HepG2 (cell line): ENCODE measurements around the gene MEIS1. TPM values are rescaled to one million over a fixed set of nuclear protein-coding genes. Genes with fewer than 3 reads are reported as not detected.

Experiments used
- ATAC-seq: fragments of 200-7000 bp; cut with Tn5 transposase; 3 replicates; pipeline ENCODE4 v1.9.1; 2020; ENCODE audit warnings: mild to moderate bottlenecking, moderate library complexity
- BruUV-seq: library from RNA; stranded (reverse); fragments of 400-500 nt; replicated peaks from 2 replicates; lab custom pipeline; 2021; lab: Mats Ljungman, UMichigan
- CTCF ChIA-PET: fragments of 300-600 bp; formaldehyde crosslinking; extraction: SDS; loops from one replicate; lab custom pipeline; 2021; ENCODE audit warnings: low total read pairs, inconsistent platforms, low intra/inter-chr PET ratio; lab: Yijun Ruan, JAX
- POLR2A ChIA-PET: fragments of 350-600 bp; sonication (Branson Sonifier 250); formaldehyde crosslinking; loops from one replicate; lab custom pipeline; 2020; ENCODE audit warnings: antibody characterized with exemption, inconsistent platforms; lab: Yijun Ruan, JAX
- DNase-seq: peaks from one replicate; pipeline ENCODE4 v3.0.0-alpha.2; 2015; ENCODE audit warnings: low spot score
- FAIRE-seq: peaks from 3 replicates; lab custom pipeline; 2011; peaks lifted over from hg19 to GRCh38; lab: Jason Lieb, UNC
- H2AFZ ChIP-seq: one replicate; pipeline ENCODE4 v1.6.1; 2011; ENCODE audit warnings: low read length, inconsistent platforms
- H3K27ac ChIP-seq: fragments of 300-600 bp; 3 replicates; pipeline ENCODE4 v1.8.0; 2011; ENCODE audit warnings: mixed run types, mild to moderate bottlenecking, mixed read lengths, low read length, inconsistent platforms; ENCODE audit not compliant: insufficient read depth; ENCODE audit errors: extremely low read length
- H3K27me3 ChIP-seq, 2 experiments: fragments of 200-600 bp in 1 of 2; 2 replicates in 1 of 2; 3 replicates in 1 of 2; pipeline versions ENCODE4 v1.6.0 to v1.8.0; 2011; ENCODE audit warnings: low read length in 2 of 2, mild to moderate bottlenecking in 2 of 2, moderate library complexity in 2 of 2, inconsistent platforms in 1 of 2; ENCODE audit not compliant: insufficient read depth in 2 of 2, control insufficient read depth in 1 of 2
- H3K36me3 ChIP-seq, 2 experiments: fragments of 200-600 bp in 1 of 2; replicated peaks in 1 of 2; 2 replicates in 1 of 2; 3 replicates in 1 of 2; pipeline versions ENCODE4 v1.5.1 to v1.8.0; 2011; ENCODE audit warnings: low read length in 2 of 2, inconsistent platforms in 1 of 2; ENCODE audit not compliant: insufficient read depth in 2 of 2, control insufficient read depth in 1 of 2
- H3K4me1 ChIP-seq: 2 replicates; pipeline ENCODE4 v1.5.1; 2012; ENCODE audit warnings: low read length, inconsistent platforms; ENCODE audit not compliant: insufficient read depth
- H3K4me2 ChIP-seq: 2 replicates; pipeline ENCODE4 v1.6.0; 2011; ENCODE audit warnings: low read depth, low read length, inconsistent platforms
- H3K4me3 ChIP-seq, 3 experiments: fragments of 200-600 bp in 1 of 3; sonication (generic), shearing (Covaris generic) in 1 of 3; replicated peaks in 1 of 3; 2 replicates each; pipeline ENCODE4 v1.5.1; 2011 to 2016; ENCODE audit warnings: low read length in 3 of 3, inconsistent platforms in 2 of 3, low read depth in 2 of 3, mild to moderate bottlenecking in 2 of 3, control low read depth in 1 of 3, mixed read lengths in 1 of 3; ENCODE audit not compliant: insufficient read depth in 1 of 3
- H3K79me2 ChIP-seq: one replicate; pipeline ENCODE4 v1.6.1; 2011; ENCODE audit warnings: low read length, inconsistent platforms; ENCODE audit not compliant: insufficient read depth
- H3K9ac ChIP-seq: 2 replicates; pipeline ENCODE4 v1.6.0; 2011; ENCODE audit warnings: mild to moderate bottlenecking, low read depth, low read length, inconsistent platforms; ENCODE audit not compliant: insufficient read depth
- H3K9me3 ChIP-seq: 2 replicates; pipeline ENCODE4 v1.5.1; 2012; ENCODE audit warnings: mild to moderate bottlenecking, low read length
- H4K20me1 ChIP-seq: 2 replicates; pipeline ENCODE4 v1.6.0; 2011; ENCODE audit warnings: inconsistent platforms, mild to moderate bottlenecking, low read length, moderate library complexity; ENCODE audit not compliant: insufficient read depth
- FIP1L1 ChIP-seq: fragments of 200-400 bp; formaldehyde crosslinking; IDR thresholded peaks from 2 replicates; pipeline ENCODE4 v1.6.1; 2018; ENCODE audit warnings: low read depth, mild to moderate bottlenecking, low read length, moderate library complexity, borderline replicate concordance; ENCODE audit not compliant: insufficient read depth
- HNRNPH1 ChIP-seq: fragments of 200-400 bp; formaldehyde crosslinking; optimal IDR thresholded peaks from 2 replicates; pipeline ENCODE3; 2017; ENCODE audit warnings: mild to moderate bottlenecking, low read depth, low read length
- ISL2 ChIP-seq: sonication (generic); formaldehyde crosslinking; IDR thresholded peaks from 2 replicates; pipeline ENCODE4 v1.5.0; 2020; ENCODE audit warnings: missing genetic modification reagents
- RFX1 ChIP-seq: fragments of 450-650 bp; IDR thresholded peaks from 2 replicates; pipeline ENCODE4 v1.6.1; 2017
- SMYD3 ChIP-seq: sonication (generic); formaldehyde crosslinking; IDR thresholded peaks from 2 replicates; pipeline ENCODE4 v1.8.1; 2023; ENCODE audit warnings: mild to moderate bottlenecking, missing genetic modification reagents
- ZNF281 ChIP-seq: sonication (generic); formaldehyde crosslinking; IDR thresholded peaks from 2 replicates; pipeline ENCODE4 v1.4.0; 2020; ENCODE audit warnings: missing genetic modification reagents, borderline replicate concordance
- ZNF468 ChIP-seq: sonication (generic); formaldehyde crosslinking; IDR thresholded peaks from 2 replicates; pipeline ENCODE4 v1.8.0; 2022; ENCODE audit warnings: mild to moderate bottlenecking, moderate library complexity, missing genetic modification reagents
- WGBS: methylation state at CpG from one replicate; pipeline ENCODE4 v1.1.6; 2017; ENCODE audit warnings: low lambda C conversion rate; 5-methylcytosine and 5-hydroxymethylcytosine counted together
- in situ Hi-C: cut with HindIII; loops from 2 replicates; pipeline ENCODE4 v1.10.0; 2017; ENCODE audit warnings: low pct_unique_long_range_greater_than_20kb; ENCODE audit not compliant: extremely low pct_ligation_motif_present
- intact Hi-C: fragments of 100-400 bp; cut with micrococcal nuclease; formaldehyde crosslinking; loops from one replicate; pipeline ENCODE4 v1.10.0; 2022; ENCODE audit not compliant: unreplicated experiment
- polyA plus RNA-seq, 8 experiments: library from polyadenylated mRNA; depleted of rRNA in 3 of 8; stranded (reverse) in 7 of 8; unstranded in 1 of 8; fragments of >200 nt; fragmentation: Illumina TruSeq in 4 of 8; extraction: Trizol in 4 of 8; gene quantifications; 2 replicates each; pipeline versions ENCODE4 v1.2.1 to v1.2.3, GENCODE V29; 2011 to 2016; ENCODE audit warnings: low read depth in 4 of 8, missing spikeins in 1 of 8, mixed read lengths in 1 of 8; ENCODE audit not compliant: insufficient read depth in 1 of 8
- total RNA-seq, 5 experiments: library from RNA; depleted of rRNA; stranded (reverse); fragments of >200 nt; fragmentation: Illumina TruSeq; extraction: Trizol; gene quantifications; 2 replicates each; pipeline ENCODE4 v1.2.3, GENCODE V29; 2016; ENCODE audit warnings: low read depth in 1 of 5
- TF ChIP-seq, protein P1 (sequence below): sonication (generic); formaldehyde crosslinking; IDR thresholded peaks from 2 replicates; pipeline ENCODE4 v1.8.1; 2023; ENCODE audit warnings: mild to moderate bottlenecking, missing genetic modification reagents

MEIS1 gene
- total and polyA plus RNA-seq, 2 of the 13 experiments (the other 11 are each of a cell fraction or from before 2014, with no cell fraction given): 3.8 to 6.0 TPM

DNA sequence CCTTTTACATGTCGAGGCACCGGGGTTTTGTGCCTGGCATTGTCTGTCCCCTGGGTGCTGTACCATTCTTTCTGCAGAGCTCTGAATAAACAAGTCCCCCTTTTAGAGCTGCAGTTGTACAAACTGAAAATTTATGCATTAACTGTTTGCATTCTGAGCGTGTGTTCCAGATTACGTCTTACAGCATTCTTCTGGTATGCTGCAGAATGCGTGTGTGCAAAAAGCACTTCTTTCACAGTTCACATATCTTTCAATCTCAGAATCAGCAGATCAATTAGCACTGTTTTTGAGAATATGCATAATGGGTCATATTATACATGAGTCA lies 27.5 kb downstream of the MEIS1 start:
- Histone ChIP-seq H3K27me3 (no peaks in the 10 kb centered on the region), H2AFZ (no peak overlapping the region), H3K4me2 (no peak overlapping the region), H3K27ac (no peak overlapping the region), H3K4me1 (no peaks in the 10 kb centered on the region), H4K20me1 (no peaks in the 10 kb centered on the region), H3K79me2 (no peaks in the 10 kb centered on the region), H3K9me3 (no peaks in the 10 kb centered on the region), H3K36me3 (no peaks in the 10 kb centered on the region), H3K9ac (no peak overlapping the region), H3K4me3 (no peak overlapping the region)
- in situ Hi-C loops (no loop called here), intact Hi-C loops (no loop called here)
- WGBS: 66% methylated on average over 5 of the region's 5 CpGs
- POLR2A ChIA-PET: interaction anchor here (1.5 kb wide), 1 partner anchor 28 kb away, joined by 3 read pairs; the partner anchor contains the start of gene MEIS1
- BruUV-seq: no TSS peak
- CTCF ChIA-PET: no interaction called here
- DNase-seq (no peak), FAIRE-seq (no peak), ATAC-seq (no peak)
- TF ChIP-seq HNRNPH1 (no peak), SMYD3 (CRISPR knock-in tag) (no peak), ISL2 (CRISPR knock-in tag) (no peak), RFX1 (no peak)

- 75% methylated on average over 3 of the region's 3 CpGs for WGBS
- no peak overlapping the region for H3K4me2 ChIP-seq
- no TSS peak for BruUV-seq
- ChIA-PET CTCF (no interaction called here), POLR2A (interaction anchor here (1.5 kb wide), 1 partner anchor 29 kb away, joined by 3 read pairs; the partner anchor contains the start of gene MEIS1)
- no peaks in the 10 kb centered on the region for H3K79me2 ChIP-seq
- H3K9me3 ChIP-seq: no peaks in the 10 kb centered on the region
- no peaks in the 10 kb centered on the region for H3K27me3 ChIP-seq
- DNase-seq (no peak), ATAC-seq (no peak), FAIRE-seq (no peak)
- no peak overlapping the region for H3K4me3 ChIP-seq
- no peak overlapping the region for H3K9ac ChIP-seq
- intact Hi-C loops: no loop called here
- H3K27ac ChIP-seq: no peak overlapping the region
- TF ChIP-seq FIP1L1 (no peak), ZNF281 (CRISPR knock-in tag) (no peak), ZNF468 (CRISPR knock-in tag) (no peak)
- TF ChIP-seq, protein P1, sequence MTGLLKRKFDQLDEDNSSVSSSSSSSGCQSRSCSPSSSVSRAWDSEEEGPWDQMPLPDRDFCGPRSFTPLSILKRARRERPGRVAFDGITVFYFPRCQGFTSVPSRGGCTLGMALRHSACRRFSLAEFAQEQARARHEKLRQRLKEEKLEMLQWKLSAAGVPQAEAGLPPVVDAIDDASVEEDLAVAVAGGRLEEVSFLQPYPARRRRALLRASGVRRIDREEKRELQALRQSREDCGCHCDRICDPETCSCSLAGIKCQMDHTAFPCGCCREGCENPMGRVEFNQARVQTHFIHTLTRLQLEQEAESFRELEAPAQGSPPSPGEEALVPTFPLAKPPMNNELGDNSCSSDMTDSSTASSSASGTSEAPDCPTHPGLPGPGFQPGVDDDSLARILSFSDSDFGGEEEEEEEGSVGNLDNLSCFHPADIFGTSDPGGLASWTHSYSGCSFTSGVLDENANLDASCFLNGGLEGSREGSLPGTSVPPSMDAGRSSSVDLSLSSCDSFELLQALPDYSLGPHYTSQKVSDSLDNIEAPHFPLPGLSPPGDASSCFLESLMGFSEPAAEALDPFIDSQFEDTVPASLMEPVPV (CRISPR knock-in tag): no peak
- H3K4me1 ChIP-seq: no peaks in the 10 kb centered on the region
- in situ Hi-C loops: no loop called here
- no peak overlapping the region for H2AFZ ChIP-seq
- no peaks in the 10 kb centered on the region for H3K36me3 ChIP-seq
- H4K20me1 ChIP-seq: no peaks in the 10 kb centered on the region
Measured at GRCh38 chr2:66463206-66463755, 28.4 kb downstream of the MEIS1 start.
